Measurements from ENCODE around the gene SLC30A3.

- no peak for TF ChIP-seq POLR2A (IDR thresholded peaks at IDR 0.05)
- no peak for TF ChIP-seq CTCF (IDR thresholded peaks at IDR 0.05 in 4 of 5, conservative IDR thresholded peaks at IDR 0.05 in 1 of 5)
These were observed 25.8 kb upstream of the SLC30A3 start for GRCh38 chr2:27288610-27289009.

Data from gastrocnemius medialis (tissue), 4 donors.